AG20443 (cell line): ENCODE data around the gene CACNA1D.

ENCODE experiments used
- DNase-seq: peaks from one replicate; pipeline ENCODE4 v3.0.0; 2012; ENCODE audit warnings: low spot score, mixed read lengths

Gene CACNA1D

GRCh38 chr3:53789459-53789858, 295.0 kb downstream of the CACNA1D start:
- no peak for DNase-seq

- no peak for DNase-seq
These were observed 296.1 kb downstream of the CACNA1D start for GRCh38 chr3:53790470-53790869.

GRCh38 chr3:53791317-53791716, 296.9 kb downstream of the CACNA1D start:
- DNase-seq = no peak

- no peak for DNase-seq
These were observed 298.5 kb downstream of the CACNA1D start for GRCh38 chr3:53792866-53793265.

- DNase-seq = peak; percentile 75
These were observed 300.2 kb downstream of the CACNA1D start for GRCh38 chr3:53794597-53794996.

GRCh38 chr3:53795176-53795575, 300.8 kb downstream of the CACNA1D start:
- DNase-seq = no peak

- DNase-seq = no peak
These were observed 301.6 kb downstream of the CACNA1D start for GRCh38 chr3:53795789-53796560.

- DNase-seq = no peak
These were observed 303.7 kb downstream of the CACNA1D start for GRCh38 chr3:53798144-53798543.

GRCh38 chr3:53799338-53799865, 305.0 kb downstream of the CACNA1D start:
- DNase-seq = no peak

- no peak for DNase-seq
These were observed 305.9 kb downstream of the CACNA1D start for GRCh38 chr3:53800041-53800906.

GRCh38 chr3:53801319-53801718, 306.9 kb downstream of the CACNA1D start:
- DNase-seq = no peak

GRCh38 chr3:53802256-53802880, 308.0 kb downstream of the CACNA1D start:
- DNase-seq = no peak

- no peak for DNase-seq
These were observed 308.9 kb downstream of the CACNA1D start for GRCh38 chr3:53803124-53803815.

- DNase-seq = no peak
These were observed 309.6 kb downstream of the CACNA1D start for GRCh38 chr3:53803816-53804695.

- DNase-seq = peak; percentile 92
These were observed 310.5 kb downstream of the CACNA1D start for GRCh38 chr3:53804697-53805462.

- no peak for DNase-seq
These were observed 311.2 kb downstream of the CACNA1D start for GRCh38 chr3:53805463-53806159.

- peak; percentile 88 for DNase-seq
These were observed 312.0 kb downstream of the CACNA1D start for GRCh38 chr3:53806182-53807116.

- DNase-seq = no peak
These were observed 312.9 kb downstream of the CACNA1D start for GRCh38 chr3:53807117-53807810.
